SU-DHL-6 (cell line): ENCODE measurements around the gene CITED4.

Experiments
- H2AFZ ChIP-seq: fragments of 200-600 bp; sonication (generic); 2 replicates; pipeline ENCODE4 v1.6.1; 2014; ENCODE audit warnings: low read depth, mild to moderate bottlenecking, moderate library complexity, mixed read lengths, antibody characterized with exemption, low read length; ENCODE audit not compliant: severe bottlenecking
- H3F3A ChIP-seq: fragments of 200-600 bp; shearing (Covaris generic); 2 replicates; pipeline ENCODE4 v1.6.0; 2016; ENCODE audit warnings: antibody characterized with exemption, mild to moderate bottlenecking; ENCODE audit not compliant: insufficient read depth
- H3K27ac ChIP-seq: fragments of 200-600 bp; sonication (generic); 2 replicates; pipeline ENCODE4 v1.5.1; 2016; ENCODE audit warnings: low read depth, mild to moderate bottlenecking, low read length, moderate library complexity, mixed read lengths
- H3K27me3 ChIP-seq: fragments of 200-600 bp; sonication (generic), shearing (Covaris generic); 2 replicates; pipeline ENCODE4 v1.6.0; 2014; ENCODE audit warnings: mild to moderate bottlenecking, low read length
- H3K36me3 ChIP-seq: fragments of 200-600 bp; sonication (generic); 2 replicates; pipeline ENCODE4 v1.6.1; 2014; ENCODE audit warnings: mild to moderate bottlenecking, low read length, mixed read lengths
- H3K4me2 ChIP-seq: fragments of 300-600, 200-600 bp; shearing (Covaris generic), sonication (generic); 2 replicates; pipeline ENCODE4 v1.6.0; 2014; ENCODE audit warnings: low read length, low read depth, mild to moderate bottlenecking; ENCODE audit not compliant: poor library complexity, severe bottlenecking
- H3K4me3 ChIP-seq: fragments of 200-600 bp; sonication (generic); 2 replicates; pipeline ENCODE4 v1.5.1; 2014; ENCODE audit warnings: antibody characterized with exemption, low read length, mild to moderate bottlenecking, mixed read lengths; ENCODE audit not compliant: insufficient read depth, poor library complexity, severe bottlenecking
- H3K79me2 ChIP-seq: fragments of 200-600 bp; sonication (generic); 2 replicates; pipeline ENCODE4 v1.6.1; 2014; ENCODE audit warnings: mild to moderate bottlenecking, low read length, moderate library complexity; ENCODE audit not compliant: insufficient read depth
- H3K9ac ChIP-seq: fragments of 200-600 bp; sonication (generic); 2 replicates; pipeline ENCODE4 v1.7.0; 2014; ENCODE audit warnings: mild to moderate bottlenecking, low read length
- H3K9me2 ChIP-seq: fragments of 200-600 bp; sonication (generic); replicated peaks from 2 replicates; pipeline ENCODE4 v1.6.1; 2014; ENCODE audit warnings: low read length; ENCODE audit not compliant: insufficient read depth
- H3K9me3 ChIP-seq: fragments of 200-600 bp; sonication (generic); 2 replicates; pipeline ENCODE4 v1.6.1; 2014; ENCODE audit warnings: low read length, mixed read lengths; ENCODE audit not compliant: insufficient read depth
- H4K20me1 ChIP-seq: fragments of 200-600 bp; sonication (generic); 2 replicates; pipeline ENCODE4 v1.6.1; 2014; ENCODE audit warnings: low read depth, mild to moderate bottlenecking, antibody characterized with exemption, low read length, moderate library complexity, mixed read lengths
- EZH2phosphoT487 ChIP-seq: fragments of 200-600 bp; sonication (generic), shearing (Covaris generic); conservative IDR thresholded peaks from 2 replicates; pipeline ENCODE4 v1.6.1; 2018; ENCODE audit warnings: mild to moderate bottlenecking, antibody characterized with exemption, low read length, moderate library complexity, mixed read lengths
- TF ChIP-seq, protein P1 (sequence below): fragments of 200-600 bp; sonication (generic); IDR thresholded peaks from one replicate; pipeline ENCODE4 v1.5.1; 2017; ENCODE audit warnings: antibody characterized with exemption, mild to moderate bottlenecking, low read length, moderate library complexity; ENCODE audit not compliant: insufficient read depth, poor library complexity, severe bottlenecking

The CITED4 gene

DNA sequence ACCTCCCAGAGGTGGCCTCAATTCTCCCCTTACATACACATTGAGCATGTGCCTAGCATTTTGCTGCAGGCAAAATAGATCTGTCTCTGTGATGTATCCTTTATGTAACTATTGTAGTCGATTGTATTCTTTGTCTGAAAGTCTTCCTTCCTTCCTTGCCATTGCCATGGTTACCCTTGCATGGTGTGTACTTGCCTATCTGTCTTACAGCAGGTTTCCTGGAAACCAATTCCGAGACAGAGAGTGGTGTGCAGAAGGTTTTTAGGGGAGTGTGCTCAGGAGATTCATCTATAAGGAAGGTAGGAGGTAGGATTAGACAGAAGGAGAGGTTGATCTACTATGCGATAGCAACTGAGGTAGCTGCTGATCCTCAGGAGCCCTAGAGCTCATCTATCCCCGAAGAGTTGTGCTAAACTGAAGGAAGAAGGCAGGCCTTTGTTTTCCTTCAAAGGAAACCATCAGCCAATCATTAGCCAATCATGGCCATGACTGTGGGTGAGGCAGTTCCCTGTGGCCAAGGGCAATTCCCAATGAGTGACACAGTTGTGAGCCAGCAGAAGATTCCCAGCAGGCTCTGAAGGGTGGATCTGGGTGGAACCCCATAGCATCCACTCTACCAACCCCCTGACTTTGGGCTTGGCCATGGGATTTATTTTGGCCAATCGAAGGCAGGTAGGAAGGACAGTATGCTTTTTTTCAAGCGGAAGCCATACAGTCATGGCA lies 15.0 kb downstream of the CITED4 start:
- Histone ChIP-seq H3K9ac (no peak overlapping the region), H3K79me2 (no peaks in the 10 kb centered on the region), H3K27me3 (no peaks in the 10 kb centered on the region), H3K4me3 (no peak overlapping the region), H3K36me3 (no peaks in the 10 kb centered on the region), H4K20me1 (no peaks in the 10 kb centered on the region), H3K9me2 (no peaks in the 10 kb centered on the region), H2AFZ (no peak overlapping the region), H3F3A (no peaks in the 10 kb centered on the region), H3K27ac (no peak overlapping the region), H3K4me2 (no peak overlapping the region), H3K9me3 (no peaks in the 10 kb centered on the region)
- TF ChIP-seq, protein P1, sequence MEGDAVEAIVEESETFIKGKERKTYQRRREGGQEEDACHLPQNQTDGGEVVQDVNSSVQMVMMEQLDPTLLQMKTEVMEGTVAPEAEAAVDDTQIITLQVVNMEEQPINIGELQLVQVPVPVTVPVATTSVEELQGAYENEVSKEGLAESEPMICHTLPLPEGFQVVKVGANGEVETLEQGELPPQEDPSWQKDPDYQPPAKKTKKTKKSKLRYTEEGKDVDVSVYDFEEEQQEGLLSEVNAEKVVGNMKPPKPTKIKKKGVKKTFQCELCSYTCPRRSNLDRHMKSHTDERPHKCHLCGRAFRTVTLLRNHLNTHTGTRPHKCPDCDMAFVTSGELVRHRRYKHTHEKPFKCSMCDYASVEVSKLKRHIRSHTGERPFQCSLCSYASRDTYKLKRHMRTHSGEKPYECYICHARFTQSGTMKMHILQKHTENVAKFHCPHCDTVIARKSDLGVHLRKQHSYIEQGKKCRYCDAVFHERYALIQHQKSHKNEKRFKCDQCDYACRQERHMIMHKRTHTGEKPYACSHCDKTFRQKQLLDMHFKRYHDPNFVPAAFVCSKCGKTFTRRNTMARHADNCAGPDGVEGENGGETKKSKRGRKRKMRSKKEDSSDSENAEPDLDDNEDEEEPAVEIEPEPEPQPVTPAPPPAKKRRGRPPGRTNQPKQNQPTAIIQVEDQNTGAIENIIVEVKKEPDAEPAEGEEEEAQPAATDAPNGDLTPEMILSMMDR: no peak
- no peak for TF ChIP-seq EZH2phosphoT487

DNA sequence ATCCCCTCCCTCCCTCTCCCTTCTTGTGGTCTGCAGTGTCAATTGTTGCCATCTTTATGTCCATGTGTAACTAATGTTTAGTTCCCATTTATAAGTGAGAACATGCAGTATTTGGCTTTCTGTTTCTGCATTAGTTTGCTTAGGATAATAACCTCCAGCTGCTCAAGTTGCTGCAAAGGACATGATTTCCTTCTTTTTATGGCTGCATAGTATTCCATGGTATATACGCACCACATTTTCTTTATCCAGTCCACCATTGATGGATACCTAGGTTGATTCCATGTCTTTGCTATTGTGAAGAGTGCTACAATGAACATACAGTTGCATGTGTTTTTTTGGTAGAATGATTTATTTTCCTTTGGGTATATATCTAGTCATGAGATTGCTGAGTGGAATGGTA lies 16.3 kb downstream of the CITED4 start:
- Histone ChIP-seq H3K4me2 (no peak overlapping the region), H3K9ac (no peak overlapping the region), H3K27ac (no peak overlapping the region), H3K9me2 (no peaks in the 10 kb centered on the region), H3K79me2 (no peaks in the 10 kb centered on the region), H3K9me3 (no peaks in the 10 kb centered on the region), H4K20me1 (no peaks in the 10 kb centered on the region), H3K36me3 (no peaks in the 10 kb centered on the region), H3K4me3 (no peak overlapping the region), H3K27me3 (no peaks in the 10 kb centered on the region), H3F3A (no peaks in the 10 kb centered on the region), H2AFZ (no peak overlapping the region)
- TF ChIP-seq, protein P1: no peak
- no peak for TF ChIP-seq EZH2phosphoT487

GRCh38 chr1:40844887-40845878 lies 17.0 kb downstream of the CITED4 start:
- no peak overlapping the region for H3K4me3 ChIP-seq
- H3K9ac ChIP-seq: no peak overlapping the region
- no peaks in the 10 kb centered on the region for H3K36me3 ChIP-seq
- no peak overlapping the region for H2AFZ ChIP-seq
- no peaks in the 10 kb centered on the region for H3F3A ChIP-seq
- H4K20me1 ChIP-seq: no peaks in the 10 kb centered on the region
- no peak overlapping the region for H3K4me2 ChIP-seq
- no peaks in the 10 kb centered on the region for H3K9me3 ChIP-seq
- no peaks in the 10 kb centered on the region for H3K79me2 ChIP-seq
- H3K9me2 ChIP-seq: no peaks in the 10 kb centered on the region
- H3K27ac ChIP-seq: no peak overlapping the region
- no peaks in the 10 kb centered on the region for H3K27me3 ChIP-seq
- TF ChIP-seq EZH2phosphoT487: no peak
